Smooth muscle cell (in vitro differentiated cells): Measurements from ENCODE around the gene RALB. TPM values are rescaled to one million over a fixed set of nuclear protein-coding genes. Genes with fewer than 3 reads are reported as not detected.

Experiments
- DNase-seq: peaks from one replicate; lab custom pipeline; 2025; ENCODE audit not compliant: unreplicated experiment; lab: John Stamatoyannopoulos, UW
- H2AFZ ChIP-seq: fragments of 200-600 bp; sonication (generic); 2 replicates; pipeline ENCODE4 v1.6.0; 2016; ENCODE audit warnings: antibody characterized with exemption, low read depth, mild to moderate bottlenecking
- H3F3A ChIP-seq: fragments of 200-600 bp; sonication (generic); 2 replicates; pipeline ENCODE4 v1.6.0; 2017; ENCODE audit warnings: antibody characterized with exemption, low read depth
- H3K27ac ChIP-seq: fragments of 200-600 bp; sonication (generic); 2 replicates; pipeline ENCODE4 v1.5.1; 2016; ENCODE audit warnings: low read depth, mild to moderate bottlenecking
- H3K27me3 ChIP-seq: fragments of 200-600 bp; sonication (generic); 2 replicates; pipeline ENCODE4 v1.6.1; 2016; ENCODE audit warnings: low read depth, mild to moderate bottlenecking
- H3K36me3 ChIP-seq: fragments of 200-600 bp; sonication (generic); 2 replicates; pipeline ENCODE4 v1.5.1; 2016; ENCODE audit warnings: low read depth
- H3K4me1 ChIP-seq: fragments of 200-600 bp; sonication (generic); 2 replicates; pipeline ENCODE4 v1.5.1; 2016; ENCODE audit warnings: low read depth
- H3K4me2 ChIP-seq: fragments of 200-600 bp; sonication (generic); 2 replicates; pipeline ENCODE4 v1.6.0; 2016; ENCODE audit warnings: mild to moderate bottlenecking
- H3K4me3 ChIP-seq: fragments of 200-600 bp; sonication (generic); 2 replicates; pipeline ENCODE4 v1.5.1; 2016; ENCODE audit warnings: mild to moderate bottlenecking
- H3K79me2 ChIP-seq: fragments of 200-600 bp; sonication (generic); 2 replicates; pipeline ENCODE4 v1.6.0; 2016; ENCODE audit warnings: low read depth, mild to moderate bottlenecking
- H3K9ac ChIP-seq: fragments of 200-600 bp; sonication (generic); 2 replicates; pipeline ENCODE4 v1.6.0; 2016; ENCODE audit warnings: low read depth
- H3K9me3 ChIP-seq: fragments of 200-600 bp; sonication (generic); replicated peaks from 2 replicates; pipeline ENCODE4 v1.5.1; 2016; ENCODE audit warnings: low read depth
- H4K20me1 ChIP-seq: fragments of 200-600 bp; sonication (generic); 2 replicates; pipeline ENCODE4 v1.6.0; 2016; ENCODE audit warnings: low read depth
- CTCF ChIP-seq: fragments of 200-600 bp; sonication (generic); IDR thresholded peaks from 2 replicates; pipeline ENCODE4 v1.5.1; 2017; ENCODE audit warnings: borderline replicate concordance, mild to moderate bottlenecking, antibody characterized with exemption; ENCODE audit not compliant: insufficient read depth, poor library complexity, severe bottlenecking
- WGBS: methylation state at CpG from one replicate; pipeline ENCODE4 v1.1.7; 2016; ENCODE audit warnings: low lambda C conversion rate; 5-methylcytosine and 5-hydroxymethylcytosine counted together
- polyA plus RNA-seq: library from polyadenylated mRNA; unstranded; fragments of >200 nt; fragmentation: Nextera tagmentation; extraction: Ambion mirVana; gene quantifications from 2 replicates; pipeline ENCODE4 v1.2.1, GENCODE V29; 2016
- total RNA-seq: library from RNA; depleted of rRNA; stranded (reverse); fragments of >200 nt; gene quantifications from 2 replicates; pipeline ENCODE4 v1.2.3, GENCODE V29; 2014

Gene RALB
- total and polyA plus RNA-seq, 2 experiments from 2014 or later, result 69.9 to 73.4 TPM

GRCh38 chr2:120260736-120261135 is 8.1 kb downstream of the RALB start:
- Histone ChIP-seq H3K4me3 (no peak overlapping the region), H3K27ac (no peak overlapping the region), H3K9ac (no peak overlapping the region), H4K20me1 (peaks cover 81% of the 10 kb centered on the region), H3K79me2 (peaks cover 70% of the 10 kb centered on the region), H3F3A (peaks cover 3% of the 10 kb centered on the region), H3K4me1 (peaks cover 14% of the 10 kb centered on the region), H2AFZ (no peak overlapping the region), H3K36me3 (no peaks in the 10 kb centered on the region), H3K27me3 (no peaks in the 10 kb centered on the region), H3K9me3 (no peaks in the 10 kb centered on the region), H3K4me2 (no peak overlapping the region)
- WGBS, result 87% methylated on average over 5 of the region's 5 CpGs
- no peak for TF ChIP-seq CTCF
- DNase-seq, result no peak

GRCh38 chr2:120261387-120262006 is 8.8 kb downstream of the RALB start:
- Histone ChIP-seq H2AFZ (no peak overlapping the region), H4K20me1 (peaks cover 86% of the 10 kb centered on the region), H3F3A (peaks cover 3% of the 10 kb centered on the region), H3K4me2 (no peak overlapping the region), H3K27me3 (no peaks in the 10 kb centered on the region), H3K9me3 (no peaks in the 10 kb centered on the region), H3K4me3 (no peak overlapping the region), H3K36me3 (no peaks in the 10 kb centered on the region), H3K4me1 (peaks cover 14% of the 10 kb centered on the region), H3K27ac (no peak overlapping the region), H3K79me2 (peaks cover 73% of the 10 kb centered on the region), H3K9ac (no peak overlapping the region)
- WGBS, result 84% methylated on average over 6 of the region's 6 CpGs
- no peak for DNase-seq
- TF ChIP-seq CTCF, result no peak

GRCh38 chr2:120262150-120262549 is 9.5 kb downstream of the RALB start:
- no peak for TF ChIP-seq CTCF
- Histone ChIP-seq H3K9me3 (no peaks in the 10 kb centered on the region), H3K27ac (peak overlapping the region; percentile 81), H4K20me1 (peaks cover 87% of the 10 kb centered on the region), H3K79me2 (peaks cover 73% of the 10 kb centered on the region), H3K4me2 (peak overlapping the region; percentile 58), H3K36me3 (no peaks in the 10 kb centered on the region), H2AFZ (no peak overlapping the region), H3K4me3 (no peak overlapping the region), H3K27me3 (no peaks in the 10 kb centered on the region), H3K9ac (no peak overlapping the region), H3F3A (peaks cover 3% of the 10 kb centered on the region), H3K4me1 (peaks cover 12% of the 10 kb centered on the region)
- DNase-seq, result no peak
- WGBS, result 66% methylated on average over 2 of the region's 2 CpGs

GRCh38 chr2:120262761-120263428 is 10.2 kb downstream of the RALB start:
- H3K36me3 ChIP-seq, result no peaks in the 10 kb centered on the region

More at GRCh38 chr2:120262761-120263428, 10.2 kb downstream of the RALB start:
- TF ChIP-seq CTCF, result no peak
- peaks cover 73% of the 10 kb centered on the region for H3K79me2 ChIP-seq
- H3F3A ChIP-seq, result peaks cover 3% of the 10 kb centered on the region
- no peaks in the 10 kb centered on the region for H3K27me3 ChIP-seq
- H3K9ac ChIP-seq, result peak overlapping the region; percentile 10
- DNase-seq, result no peak
- WGBS, result 28% methylated on average over 10 of the region's 10 CpGs
- H3K4me1 ChIP-seq, result peaks cover 12% of the 10 kb centered on the region
- peak overlapping the region; percentile 58 for H3K4me2 ChIP-seq
- H3K4me3 ChIP-seq, result no peak overlapping the region
- H3K27ac ChIP-seq, result peak overlapping the region; percentile 81
- H4K20me1 ChIP-seq, result peaks cover 85% of the 10 kb centered on the region
- no peaks in the 10 kb centered on the region for H3K9me3 ChIP-seq
- no peak overlapping the region for H2AFZ ChIP-seq
